ENCODE data around the gene CSNK1E.
"Not testable (repeated sequence)": the region's sequence is repeated elsewhere in the genome, so short reads cannot be mapped to it uniquely, and the experiment has no call there.

Gene CSNK1E

DNA sequence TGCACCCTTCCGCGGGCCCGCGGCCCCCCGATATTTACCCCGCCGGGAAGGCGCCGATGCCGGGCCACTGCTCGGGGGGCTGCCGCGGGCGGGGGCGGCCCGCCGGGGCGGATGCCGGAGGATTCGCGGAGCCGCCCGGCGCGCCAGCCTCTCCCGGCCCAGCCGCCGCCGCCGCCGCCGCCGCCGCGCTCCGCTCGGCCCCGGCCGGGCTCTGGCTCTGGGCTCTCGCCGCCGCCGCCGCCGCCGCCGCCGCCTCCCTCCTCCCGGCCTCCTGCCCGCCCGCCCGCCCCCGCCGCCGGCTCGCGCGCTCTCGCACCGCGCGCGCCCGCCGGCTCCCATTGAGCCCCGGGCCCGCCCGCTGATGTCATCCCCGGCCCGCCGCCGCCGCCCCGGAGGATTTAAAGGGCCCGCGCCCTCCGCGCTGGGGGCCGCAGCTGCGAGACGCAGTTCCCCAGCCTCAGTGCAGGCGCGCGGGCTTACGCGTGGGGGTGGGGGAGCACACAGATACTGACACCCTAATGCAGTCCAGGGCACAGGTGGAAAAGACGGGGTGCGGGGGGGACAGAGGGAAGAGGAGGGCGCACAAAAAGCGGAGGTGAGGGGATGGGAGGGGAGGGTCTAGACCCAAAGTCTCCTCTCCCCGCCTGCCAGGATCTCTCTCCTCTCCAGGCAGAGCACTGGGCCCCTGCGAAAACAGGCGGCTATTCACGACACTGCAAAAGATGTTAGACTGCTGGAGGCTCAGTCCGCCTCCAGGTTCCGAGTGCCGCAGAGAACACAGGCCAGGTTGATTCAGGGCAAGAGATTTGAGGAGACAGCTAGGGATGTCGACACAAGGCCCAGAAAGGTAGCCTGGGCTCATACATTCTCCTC is at the start of gene CSNK1E:
Gene CSNK1E (minus strand): TSS at position 312 of the 873 bp plus-strand sequence. CDS start 3,276 bp downstream, outside the sequence.
- peak in 1 of 2 experiments; percentile 45 for DNase-seq (ENCODE audit: low read depth in 2 of 2)

DNA sequence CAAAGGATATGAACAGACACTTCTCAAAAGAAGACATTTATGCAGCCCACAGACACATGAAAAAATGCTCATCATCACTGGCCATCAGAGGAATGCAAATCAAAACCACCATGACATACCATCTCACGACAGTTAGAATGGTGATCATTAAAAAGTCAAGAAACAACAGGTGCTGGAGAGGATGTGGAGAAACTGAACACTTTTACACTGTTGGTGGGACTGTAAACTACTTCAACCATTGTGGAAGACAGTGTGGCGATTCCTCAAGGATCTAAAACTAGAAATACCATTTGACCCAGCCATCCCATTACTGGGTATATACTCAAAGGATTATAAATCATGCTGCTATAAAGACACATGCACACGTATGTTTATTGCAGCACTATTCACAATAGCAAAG is 48.6 kb upstream of the CSNK1E start:
- DNase-seq (ENCODE audit: low read depth in 2 of 2), result not testable (repeated sequence)

DNA sequence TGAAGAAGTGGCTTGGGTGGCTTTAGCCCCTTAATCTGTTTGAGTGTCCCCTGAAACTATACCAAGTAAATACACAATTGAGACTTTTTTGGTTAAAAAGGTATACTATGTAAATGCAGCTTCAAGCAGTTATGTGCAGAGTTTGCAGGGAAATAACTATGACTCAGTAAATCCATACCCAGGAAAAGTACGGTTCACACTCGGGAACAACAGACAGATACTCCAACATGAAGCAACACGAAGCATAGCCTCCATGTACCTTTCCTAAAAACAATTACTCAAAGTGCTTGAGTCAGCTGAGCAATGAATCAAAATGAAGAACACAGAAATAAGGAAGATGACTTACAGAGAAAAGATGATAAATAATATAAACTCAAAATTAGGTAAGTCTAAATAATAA is 47.9 kb upstream of the CSNK1E start:
- not testable (repeated sequence) for DNase-seq (ENCODE audit: low read depth in 2 of 2)

DNA sequence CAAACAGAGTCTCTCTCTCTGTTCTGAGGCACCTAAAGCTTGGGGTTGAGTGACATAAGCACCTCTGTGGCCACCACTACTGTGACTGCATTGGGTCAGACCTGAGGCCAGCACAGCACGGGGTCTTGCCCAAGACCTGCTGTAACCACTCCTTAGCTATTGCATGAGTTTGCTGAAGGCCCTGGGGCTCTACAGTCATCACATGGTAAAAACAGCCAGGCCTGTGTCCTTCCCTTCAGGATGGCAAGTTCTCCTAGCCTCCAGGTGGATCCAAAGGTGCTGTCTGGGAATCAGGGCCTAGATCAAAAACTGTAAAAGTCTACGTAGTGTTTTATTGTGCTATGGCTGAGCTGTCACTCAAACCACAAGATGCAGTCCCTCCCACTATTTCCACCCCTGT is 43.3 kb upstream of the CSNK1E start:
- not testable (repeated sequence) for DNase-seq (ENCODE audit: low read depth in 2 of 2)

DNA sequence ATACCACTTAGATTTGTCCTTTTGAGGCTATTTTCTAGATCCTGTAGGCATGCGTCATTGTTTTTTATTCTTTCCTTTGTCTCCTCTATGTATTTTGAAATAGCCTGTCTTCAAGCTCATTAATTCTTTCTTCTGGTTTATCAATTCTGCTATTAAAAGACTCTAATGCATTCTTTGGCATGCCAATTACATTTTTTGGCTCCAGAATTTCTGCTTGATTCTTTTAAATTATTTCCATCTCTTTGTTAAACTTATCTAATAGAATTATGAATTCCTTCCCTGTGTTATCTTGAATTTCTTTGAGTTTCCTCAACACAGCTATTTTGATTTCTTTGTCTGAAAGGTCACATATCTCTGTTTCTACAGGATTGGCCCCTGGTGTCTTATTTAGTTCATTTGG is 42.6 kb upstream of the CSNK1E start:
- DNase-seq (ENCODE audit: low read depth in 2 of 2), result not testable (repeated sequence)

DNA sequence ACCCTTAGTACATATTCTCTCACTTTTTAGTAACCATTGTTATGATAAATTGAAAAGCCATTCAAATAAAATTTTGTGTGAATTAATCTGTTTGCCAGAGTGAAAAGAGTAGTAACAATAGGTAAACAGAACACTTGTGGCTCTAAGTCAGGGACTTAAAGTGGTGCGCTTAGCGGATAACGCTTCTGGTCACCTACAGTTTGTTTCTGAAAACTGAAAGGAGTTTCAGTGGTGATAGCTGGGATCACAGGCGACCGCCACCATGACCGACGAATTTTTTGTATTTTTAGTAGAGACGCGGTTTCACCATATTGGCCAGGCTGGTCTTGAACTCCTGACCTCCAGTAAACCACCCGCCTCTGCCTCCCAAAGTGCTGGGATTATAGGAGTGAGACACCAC is 40.7 kb upstream of the CSNK1E start:
- DNase-seq (ENCODE audit: low read depth in 2 of 2), result not testable (repeated sequence)

DNA sequence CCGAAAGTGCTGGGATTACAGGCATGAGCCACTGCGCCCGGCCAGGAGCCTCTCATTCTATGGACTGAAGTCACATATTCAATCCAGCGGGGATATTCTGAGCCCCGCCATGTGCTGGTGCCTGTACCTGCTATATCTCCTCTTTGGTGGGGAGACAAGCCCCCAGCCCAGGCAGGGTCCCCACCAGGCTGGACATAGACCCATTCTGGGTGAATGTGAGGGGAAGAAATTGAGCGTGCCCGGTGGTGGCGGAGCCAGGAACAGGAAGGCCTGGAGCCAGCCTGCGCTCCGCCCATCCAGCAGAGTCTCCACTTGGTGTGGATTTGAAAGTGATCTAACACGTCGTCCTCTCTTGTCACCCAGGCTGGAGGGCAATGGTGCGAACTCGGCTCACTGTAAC is 38.0 kb upstream of the CSNK1E start:
- no peak for DNase-seq (ENCODE audit: low read depth in 2 of 2)

DNA sequence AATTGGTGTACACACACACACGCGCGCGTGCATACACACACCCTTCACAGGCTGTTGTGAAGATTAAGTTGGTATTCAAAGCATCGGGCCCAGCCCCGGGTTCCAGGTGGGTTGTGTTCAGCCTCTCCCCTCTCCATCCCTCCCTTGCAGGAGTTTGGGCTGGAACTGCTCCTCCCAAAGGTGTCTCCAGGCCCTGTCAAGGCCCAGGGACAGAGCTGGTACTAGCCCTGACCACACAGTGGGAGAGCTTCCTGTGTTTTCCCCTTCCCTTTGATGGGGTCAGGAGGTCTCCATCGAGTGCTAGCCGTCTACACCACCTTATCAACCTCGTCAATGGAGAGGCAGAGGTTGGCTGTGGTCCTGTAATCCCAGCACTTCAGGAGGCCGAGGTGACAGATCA is 36.5 kb upstream of the CSNK1E start:
- no peak for DNase-seq (ENCODE audit: low read depth in 2 of 2)

DNA sequence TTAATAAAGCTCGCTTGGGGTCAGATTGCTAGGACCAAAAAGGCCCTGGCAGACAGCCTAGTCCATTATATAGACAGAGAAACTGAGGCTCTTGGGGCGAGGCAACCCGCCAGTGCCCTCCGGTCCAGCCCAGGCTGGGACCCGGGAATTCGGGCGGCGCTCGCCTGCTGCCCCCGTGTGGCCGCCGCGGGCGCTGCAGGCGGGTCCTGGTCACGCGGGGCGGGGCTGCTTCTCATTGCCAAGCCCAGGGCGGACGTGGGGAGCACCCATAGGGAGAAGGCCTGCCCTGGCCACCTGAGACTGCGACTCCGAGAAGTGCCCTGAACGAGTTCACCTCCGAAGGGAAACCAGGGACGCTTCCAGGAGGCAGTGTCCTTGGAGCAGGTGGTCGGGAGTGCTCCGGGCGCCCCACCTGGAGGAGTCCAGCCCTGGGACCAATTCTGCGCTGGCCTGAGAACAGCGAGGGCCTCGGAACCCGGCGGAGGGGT is 36.0 kb upstream of the CSNK1E start:
- DNase-seq (ENCODE audit: low read depth in 2 of 2), result peak in 1 of 2 experiments; percentile 8

DNA sequence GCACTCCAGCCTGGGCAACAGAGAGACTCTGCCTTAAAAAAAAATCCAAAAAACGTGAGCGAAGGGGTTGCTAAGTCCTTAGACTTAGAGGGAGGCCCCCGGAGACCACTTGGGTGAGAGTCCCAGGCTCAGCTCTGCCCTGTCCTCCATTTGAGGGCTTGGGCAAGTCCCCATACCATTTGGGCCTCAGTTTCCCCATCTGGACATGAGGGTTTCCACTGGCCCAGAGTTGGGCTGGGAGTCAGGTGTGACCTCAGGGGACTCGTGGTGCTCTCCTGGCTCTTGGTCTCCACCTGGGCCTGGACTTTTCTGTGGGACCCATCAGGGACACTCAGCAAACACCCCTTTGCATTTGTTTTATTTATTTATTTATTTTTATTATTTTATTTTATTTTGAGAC is 35.2 kb upstream of the CSNK1E start:
- DNase-seq (ENCODE audit: low read depth in 2 of 2), result no peak

DNA sequence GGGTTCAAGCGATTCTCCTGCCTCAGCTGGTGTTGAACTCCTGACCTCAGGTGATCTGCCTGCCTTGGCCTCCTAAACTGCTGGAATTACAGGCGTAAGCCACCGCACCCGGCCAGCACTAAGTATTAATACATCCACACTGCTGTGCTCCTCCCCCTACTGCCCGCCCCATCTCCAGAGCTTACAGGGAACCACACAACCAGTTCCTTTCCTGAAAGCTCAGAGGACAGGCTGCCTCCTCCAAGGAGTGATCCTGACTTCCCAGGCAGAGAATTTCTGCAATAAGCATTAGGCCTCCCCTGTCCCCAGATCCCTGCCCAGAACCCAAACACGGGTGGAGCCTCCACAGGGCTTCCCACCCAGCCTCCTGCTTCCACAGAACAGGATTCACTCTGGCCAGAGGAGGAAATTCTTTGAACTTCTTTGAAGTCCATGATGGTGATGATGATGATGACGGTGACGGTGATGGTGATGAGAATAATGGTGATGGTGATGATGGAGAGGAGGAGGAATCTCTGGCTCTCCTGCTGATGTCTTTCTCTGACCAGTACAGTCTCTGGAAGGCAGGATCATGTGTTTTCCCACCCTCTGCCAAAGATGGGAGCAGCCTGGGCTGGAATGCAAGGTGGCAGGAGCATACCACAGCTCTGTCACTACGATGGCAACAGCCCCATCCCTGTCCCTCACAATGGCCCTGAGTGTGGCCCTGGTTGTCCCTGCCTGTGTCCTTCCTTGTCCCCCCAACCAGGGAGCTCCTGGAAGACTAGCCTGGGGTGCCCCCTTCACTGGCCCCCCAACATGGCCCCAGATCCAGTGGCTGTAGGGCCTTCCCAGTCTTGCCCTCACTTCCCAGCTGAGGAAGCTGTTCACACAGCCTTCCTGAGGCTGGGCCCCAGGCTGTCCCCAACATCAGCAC is 33.5 kb upstream of the CSNK1E start:
- DNase-seq (ENCODE audit: low read depth in 2 of 2), result no peak

DNA sequence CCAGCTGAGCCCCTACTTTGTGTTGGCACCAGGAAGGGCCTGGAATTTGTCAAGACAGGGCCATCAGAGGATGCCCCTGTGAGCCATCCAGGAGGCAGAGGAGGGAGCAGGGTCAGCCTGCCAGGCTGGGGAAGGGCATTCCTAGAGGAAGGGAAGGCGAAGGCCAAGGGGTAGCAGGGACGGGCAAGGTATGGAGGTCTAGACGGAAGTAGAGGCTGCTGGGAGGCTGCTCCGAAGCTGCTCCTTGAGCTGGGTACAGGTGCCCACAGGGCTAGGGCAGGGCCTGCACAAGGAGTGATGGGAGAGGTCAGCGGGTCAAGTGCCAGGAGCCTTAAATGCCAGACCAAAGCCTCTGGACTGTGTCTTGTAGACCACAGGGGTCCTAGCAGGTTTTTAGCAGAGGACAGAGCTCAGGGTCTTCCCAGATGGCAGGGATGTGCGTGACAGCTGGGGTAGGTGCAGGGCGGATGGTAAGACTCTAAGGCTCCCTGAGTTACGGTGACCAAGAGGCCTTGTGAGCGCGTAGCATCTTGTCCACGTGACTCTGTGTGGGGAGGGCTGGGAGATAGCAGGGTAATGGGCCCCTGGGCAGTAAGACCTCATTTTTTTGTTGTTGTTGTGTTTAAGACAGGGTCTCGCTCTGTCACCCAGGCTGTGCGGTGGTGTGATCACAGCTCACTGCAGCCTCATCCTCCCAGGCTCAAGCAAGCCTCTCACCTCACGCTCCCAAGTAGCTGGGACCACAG is 31.7 kb upstream of the CSNK1E start:
- DNase-seq (ENCODE audit: low read depth in 2 of 2), result no peak

DNA sequence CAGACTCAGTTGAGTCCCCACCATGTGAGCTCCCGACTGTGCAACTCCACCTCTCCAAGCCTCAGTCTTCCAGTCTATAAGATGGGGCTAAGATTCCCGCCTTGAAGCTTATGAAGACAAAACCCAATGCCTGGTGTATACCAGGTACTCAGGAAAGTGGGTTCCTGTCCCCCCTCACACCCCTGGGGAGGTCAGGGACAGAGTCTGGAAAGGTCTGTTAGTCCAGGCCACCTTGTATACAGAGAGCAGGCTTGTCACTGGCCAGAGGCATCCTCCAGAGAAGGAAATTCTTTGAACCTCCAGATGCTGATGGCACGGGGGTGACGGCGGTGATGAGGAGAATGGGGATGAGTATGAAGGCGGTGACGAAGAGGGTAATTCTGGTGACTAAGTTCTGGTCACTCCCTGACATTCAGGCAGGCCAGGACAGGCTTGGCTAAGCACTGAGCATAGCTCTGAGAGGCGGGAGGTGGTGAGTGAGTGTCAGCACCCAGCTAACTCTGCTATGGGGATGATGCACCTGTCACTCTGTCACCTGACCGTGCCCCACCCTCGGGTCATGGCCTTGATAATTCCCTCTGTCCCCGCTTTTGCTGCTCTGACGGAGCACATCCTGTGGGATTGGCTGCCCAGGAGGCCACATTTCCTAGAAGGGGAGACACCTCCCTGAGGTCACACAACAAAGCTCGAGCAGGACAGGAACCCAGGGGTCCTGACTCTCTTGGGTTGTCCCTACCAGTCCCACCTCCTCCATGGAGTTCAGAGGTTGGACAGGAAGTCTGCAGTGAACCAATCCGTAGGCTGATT is 30.9 kb upstream of the CSNK1E start:
- no peak for DNase-seq (ENCODE audit: low read depth in 2 of 2)

DNA sequence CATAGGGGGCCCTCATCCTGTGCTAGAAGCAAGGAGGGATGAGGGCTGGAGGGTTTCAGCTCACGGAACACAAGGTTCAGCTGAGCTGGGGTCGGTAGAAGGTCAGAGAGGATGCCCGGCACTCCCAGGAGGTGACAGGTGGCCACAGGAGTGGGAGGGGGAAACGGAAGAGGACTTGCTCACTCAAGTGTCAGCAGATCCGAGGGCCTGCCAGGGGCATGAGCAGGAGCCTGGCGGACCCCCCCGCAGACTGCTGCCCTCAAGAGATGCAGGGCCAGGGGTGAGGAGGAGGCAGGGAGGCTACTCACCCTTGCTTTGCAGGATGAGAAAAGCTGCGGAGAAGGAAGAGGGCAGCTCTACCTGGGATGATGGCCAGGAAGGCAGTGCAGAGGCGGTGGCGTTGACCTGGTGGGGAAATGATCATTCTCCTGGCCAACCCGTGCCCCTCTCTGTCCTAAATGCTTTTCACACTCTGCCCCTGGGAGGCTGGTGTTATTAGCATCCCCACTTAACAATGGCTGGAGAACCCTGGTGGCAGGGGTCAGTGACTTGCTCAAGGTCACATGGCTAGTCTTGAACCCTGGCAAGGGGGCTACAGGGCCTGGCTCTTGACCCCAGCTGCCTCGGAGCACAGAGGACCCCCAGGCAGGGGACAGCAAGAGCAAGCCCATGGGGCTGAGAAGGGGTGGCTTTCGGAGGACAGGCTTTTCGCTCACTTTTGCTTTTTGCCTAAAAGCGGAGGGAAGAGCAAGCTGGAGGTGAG is 30.1 kb upstream of the CSNK1E start:
- DNase-seq (ENCODE audit: low read depth in 2 of 2), result no peak

DNA sequence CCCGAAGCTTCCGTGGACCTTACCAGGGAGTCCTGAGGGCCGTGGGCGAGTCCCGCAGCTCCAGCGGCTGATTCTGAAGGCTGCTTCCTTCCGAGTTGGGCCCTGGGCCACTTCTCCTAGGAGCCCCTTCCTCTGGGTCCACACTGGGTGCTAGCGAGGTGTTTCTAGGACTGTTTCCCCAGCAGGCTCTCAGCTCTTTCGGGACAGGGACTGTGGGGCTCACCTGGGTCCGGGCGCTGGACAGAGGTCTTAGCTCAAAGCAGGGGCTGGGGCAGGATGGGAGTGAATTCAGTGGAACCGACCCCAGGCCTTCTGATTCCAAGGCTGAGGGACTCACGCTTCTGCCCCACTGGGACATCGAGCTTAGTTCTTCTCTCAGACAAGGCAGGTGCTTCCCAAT is 29.3 kb upstream of the CSNK1E start:
- no peak for DNase-seq (ENCODE audit: low read depth in 2 of 2)

DNA sequence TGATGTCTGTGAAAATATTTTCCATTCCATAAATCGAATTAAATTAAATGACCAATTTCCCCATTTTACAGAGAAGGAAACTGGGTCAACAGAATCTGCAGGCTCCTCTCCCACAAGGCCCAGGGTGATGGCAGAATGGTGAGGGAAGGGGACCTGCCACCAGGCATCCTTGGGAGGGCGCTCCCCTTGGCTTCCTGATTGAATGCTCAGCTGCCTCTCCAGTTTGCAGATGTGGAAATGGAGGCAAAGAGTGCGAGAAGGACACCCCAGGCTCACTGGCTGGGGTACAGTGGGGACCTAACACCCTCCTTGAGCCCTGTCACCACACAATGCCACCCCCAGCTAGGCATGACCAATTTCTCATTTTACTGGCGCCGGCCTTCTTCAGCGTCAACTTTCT is 28.5 kb upstream of the CSNK1E start:
- no peak for DNase-seq (ENCODE audit: low read depth in 2 of 2)

DNA sequence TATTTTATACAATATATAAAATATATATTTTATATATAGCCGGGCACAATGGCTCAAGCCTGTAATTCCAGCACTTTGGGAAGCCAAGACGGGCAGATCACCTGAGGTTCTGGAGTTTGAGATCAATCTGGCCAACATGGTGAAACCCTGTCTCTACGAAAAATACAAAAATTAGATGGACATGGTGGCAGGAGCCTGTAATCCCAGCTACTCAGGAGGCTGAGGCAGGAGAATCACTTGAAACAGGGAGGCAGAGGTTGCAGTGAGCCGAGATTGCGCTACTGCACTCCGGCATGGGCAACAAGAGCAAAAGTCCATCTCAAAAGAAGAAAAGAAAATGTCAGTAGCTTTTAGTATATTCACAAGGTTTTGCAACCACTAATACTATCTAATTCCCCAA is 22.7 kb upstream of the CSNK1E start:
- DNase-seq (ENCODE audit: low read depth in 2 of 2), result not testable (repeated sequence)

DNA sequence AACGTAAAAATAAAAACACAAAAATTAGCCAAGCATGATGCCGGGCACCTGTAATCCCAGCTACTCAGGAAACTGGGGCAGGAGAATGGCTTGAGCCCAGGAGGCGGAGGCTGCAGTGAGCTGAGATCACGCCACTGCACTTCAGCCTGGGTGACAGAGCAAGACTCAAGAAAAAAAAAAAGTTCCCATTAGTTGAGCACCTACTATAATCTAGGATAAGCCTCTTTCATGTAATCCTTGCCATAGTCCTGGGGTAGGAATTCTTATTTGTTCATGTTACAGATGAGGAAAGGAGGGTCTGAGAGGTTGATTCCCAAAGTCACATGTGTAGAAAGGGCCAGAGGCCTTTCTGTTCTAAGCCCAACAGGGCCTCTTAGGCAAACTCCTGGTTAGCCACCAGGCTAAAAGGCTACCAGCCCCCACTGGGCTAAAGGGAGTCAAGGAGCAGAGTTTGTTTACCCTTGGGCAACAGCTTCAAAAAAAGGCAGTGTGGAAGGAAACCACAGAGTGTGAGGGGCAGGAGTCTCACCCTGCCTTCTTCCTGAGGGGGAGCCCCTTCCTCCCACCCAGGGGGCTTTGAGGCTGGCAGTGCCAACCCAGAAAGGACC is 21.6 kb upstream of the CSNK1E start:
- no peak for DNase-seq (ENCODE audit: low read depth in 2 of 2)

DNA sequence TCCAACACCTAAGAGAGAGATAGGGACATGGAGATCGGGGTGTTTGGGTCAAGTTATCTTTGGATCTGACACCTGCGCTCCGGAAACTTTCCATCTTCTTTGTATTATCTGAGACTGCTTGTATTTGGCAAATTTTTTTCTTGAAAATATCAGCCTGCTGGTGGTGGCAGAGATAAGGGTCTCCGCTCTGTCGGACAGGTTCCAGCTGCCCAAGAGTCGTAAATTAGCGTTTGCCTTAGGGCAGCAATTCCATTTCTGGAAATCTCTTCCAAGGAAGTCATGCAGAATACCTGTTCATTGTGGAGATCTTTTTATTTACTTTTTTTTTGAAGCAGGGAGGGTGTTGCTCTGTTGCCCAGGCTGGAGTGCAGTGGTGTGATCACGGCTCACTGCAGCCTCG is 19.5 kb upstream of the CSNK1E start:
- DNase-seq (ENCODE audit: low read depth in 2 of 2), result no peak

DNA sequence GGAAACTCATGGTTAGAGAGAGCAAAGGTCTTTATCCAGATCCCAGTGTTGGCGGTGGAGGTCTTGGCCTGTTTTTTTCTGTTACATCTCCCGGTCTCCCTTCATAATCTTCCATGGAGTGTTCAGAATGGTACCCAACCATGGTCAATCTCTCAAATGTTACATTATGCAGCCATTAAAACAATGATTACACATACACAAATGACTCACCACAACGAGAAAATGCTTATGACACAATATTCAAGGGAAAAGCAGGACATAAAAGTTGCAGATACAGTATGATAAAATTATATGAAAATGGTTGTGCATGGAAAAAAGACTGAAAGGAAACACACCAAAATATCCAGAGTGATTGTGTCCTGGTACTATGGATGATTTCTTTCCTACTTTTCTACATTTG is 17.8 kb upstream of the CSNK1E start:
- no peak for DNase-seq (ENCODE audit: low read depth in 2 of 2)
